ENCODE data around the gene FOXL2NB.

GRCh38 chr3:138898301-138898700, 48.7 kb upstream of the FOXL2NB start:
- TF ChIP-seq CTCF (IDR thresholded peaks at IDR 0.05) (no peak), POLR2A (IDR thresholded peaks at IDR 0.05) (no peak), EP300 (IDR thresholded peaks at IDR 0.05) (no peak)

All from upper lobe of left lung (tissue), 4 donors.